Heart right ventricle (tissue), 16 donors: ENCODE results near the gene GSE1. TPM values are rescaled to one million over a fixed set of nuclear protein-coding genes. Genes with fewer than 3 reads are reported as not detected.
A peak's percentile ranks its signal among the peaks of the same experiment; 100 is the strongest.

Source experiments
- ATAC-seq, 8 donors: fragments of 200-7000 bp; cut with Tn5 transposase; one replicate each; pipeline ENCODE4 v1.9.1; 2020; ENCODE audit warnings: mild to moderate bottlenecking in 8 of 8, moderate library complexity in 8 of 8, moderate number of reproducible peaks in 1 of 8
- DNase-seq, 2 donors: peaks; one replicate each; pipeline ENCODE4 v3.0.0-alpha.2; 2020
- H3K27ac ChIP-seq, 10 donors: fragments of 200-600 bp; sonication (generic) in 2 of 10; one replicate each; pipeline versions ENCODE4 v1.5.0 to v1.8.0; 2020 to 2022; ENCODE audit warnings: mild to moderate bottlenecking in 3 of 10
- H3K27me3 ChIP-seq, 7 donors: fragments of 200-600 bp; one replicate each; pipeline ENCODE4 v1.8.0; 2021 to 2022; ENCODE audit warnings: mild to moderate bottlenecking in 2 of 7
- H3K36me3 ChIP-seq, 9 donors: fragments of 200-600 bp; sonication (generic) in 1 of 9; one replicate each; pipeline versions ENCODE4 v1.5.0 to v1.8.0; 2020 to 2022; ENCODE audit warnings: mild to moderate bottlenecking in 2 of 9
- H3K4me1 ChIP-seq, 9 donors: fragments of 200-600 bp; sonication (generic) in 1 of 9; one replicate each; pipeline versions ENCODE4 v1.5.0 to v1.8.0; 2020 to 2022; ENCODE audit warnings: mild to moderate bottlenecking in 4 of 9
- H3K4me3 ChIP-seq, 10 donors: fragments of 200-600 bp; sonication (generic) in 2 of 10; one replicate each; pipeline versions ENCODE4 v1.5.0 to v1.8.0; 2020 to 2022; ENCODE audit warnings: mild to moderate bottlenecking in 7 of 10, moderate library complexity in 2 of 10
- H3K9me3 ChIP-seq, 11 donors: fragments of 200-600 bp in 10 of 11; sonication (generic) in 2 of 11; one replicate each; pipeline versions ENCODE4 v1.5.0 to v1.8.0; 2013 to 2022; ENCODE audit warnings: mild to moderate bottlenecking in 2 of 11, control low read depth in 1 of 11, moderate library complexity in 1 of 11
- CTCF ChIP-seq, 9 donors: fragments of 200-600 bp; sonication (generic) in 2 of 9; IDR thresholded peaks; one replicate each; pipeline versions ENCODE4 v1.5.0 to v1.8.0; 2021 to 2022; ENCODE audit warnings: antibody characterized with exemption in 9 of 9, mild to moderate bottlenecking in 5 of 9, moderate library complexity in 1 of 9
- WGBS, 2 donors: extraction: QIAGEN DNeasy Blood & Tissue Kit; methylation state at CpG; one replicate each; pipeline ENCODE4 v1.1.7; 2013; ENCODE audit warnings: inconsistent platforms in 1 of 2; 5-methylcytosine and 5-hydroxymethylcytosine counted together
- intact Hi-C, 10 donors: fragments of 100-400 bp; cut with DNase I; formaldehyde crosslinking; loops; one replicate each; pipeline versions ENCODE4 v1.11.1 to v1.14.2; 2022
- polyA plus RNA-seq, 2 donors: library from polyadenylated mRNA; stranded (reverse); fragments of 200-250 nt; gene quantifications; one replicate each; pipeline ENCODE4 v1.2.3, GENCODE V29; 2013
- total RNA-seq, 10 donors: library from RNA; stranded (reverse); fragmentation: NEBNext Ultra II Directional in 3 of 10; extraction: Animal tissue kit (Norgen Biotek cat#: 25700) in 3 of 10; gene quantifications; one replicate each; pipeline versions ENCODE4 v1.2.1 to v1.2.4, GENCODE V29; 2021 to 2023
- donor health status: Arrhythmogenic right ventricular cardiomyopathy.
- donor health status: ischemic (EF 13 %, LVEDD 7.1; RV severe dilation, severe dysfunction).
- donor health status: healthy with polysubstance abuse.
- donor health status: DM: no; HTN: yes; CAD: no.
- donor health status: DM: no; HTN: no; CAD: no.
- donor health status: ischemic (EF 25% LVEDD 6.9; RV normal size, moderate dysfunction).
- donor health status: ischemic (EF 25% LVEDD 5.7; RV mildly dilated, moderate dysfunction).
- donor health status: healthy.
- donor health status: DM: yes; HTN: yes; CAD: no.
- donor health status: Ischemic cardiomyopathy.
- donor health status: ischemic (EF 35%, LVEDD 5.7; RV mildly dilated, moderate dysfunction).
- donor health status: nonischemic (EF 11% LVEDD 7.7; RV severe dilation, severe dysfunction).
- donor health status: DM: yes; HTN: yes; CAD: no.
- donor health status: PGD.
- donor health status: ischemic (EF 29% LVEDD 5.4; RV normal size, mild dysfunction).
- donor health status: nonischemic (EF 23%, LVEDD 6.1; RV moderate dilation, normal function).

Gene GSE1
- total and polyA plus RNA-seq, 12 donors, result 15.6 to 53.2 (median 32.6) TPM

- intact Hi-C loops, result loop anchor here in 1 of 10 donors (5.0 kb wide), 1 partner anchor 42 kb away; the partner anchor contains the start of gene GSE1
- H3K4me1 ChIP-seq, result peaks cover 21 to 83% (median 38%) of the 10 kb centered on the region in 9 donors
- H3K9me3 ChIP-seq, result peaks cover 0 to 11% (median 0%) of the 10 kb centered on the region in 11 donors
- no peak for DNase-seq
- peak overlapping the region in 2 of 10 donors; percentile 15 to 76 for H3K27ac ChIP-seq
- no peaks in the 10 kb centered on the region for H3K36me3 ChIP-seq
- no peaks in the 10 kb centered on the region for H3K27me3 ChIP-seq
- no peak for ATAC-seq
- WGBS, 2 donors, result 78 to 83% methylated on average over 13 of the region's 13 CpGs
- TF ChIP-seq CTCF (IDR thresholded peaks at IDR 0.05), result no peak
- H3K4me3 ChIP-seq, result no peak overlapping the region
These were observed 42.8 kb upstream of the GSE1 start for GRCh38 chr16:85570213-85570734.

DNA sequence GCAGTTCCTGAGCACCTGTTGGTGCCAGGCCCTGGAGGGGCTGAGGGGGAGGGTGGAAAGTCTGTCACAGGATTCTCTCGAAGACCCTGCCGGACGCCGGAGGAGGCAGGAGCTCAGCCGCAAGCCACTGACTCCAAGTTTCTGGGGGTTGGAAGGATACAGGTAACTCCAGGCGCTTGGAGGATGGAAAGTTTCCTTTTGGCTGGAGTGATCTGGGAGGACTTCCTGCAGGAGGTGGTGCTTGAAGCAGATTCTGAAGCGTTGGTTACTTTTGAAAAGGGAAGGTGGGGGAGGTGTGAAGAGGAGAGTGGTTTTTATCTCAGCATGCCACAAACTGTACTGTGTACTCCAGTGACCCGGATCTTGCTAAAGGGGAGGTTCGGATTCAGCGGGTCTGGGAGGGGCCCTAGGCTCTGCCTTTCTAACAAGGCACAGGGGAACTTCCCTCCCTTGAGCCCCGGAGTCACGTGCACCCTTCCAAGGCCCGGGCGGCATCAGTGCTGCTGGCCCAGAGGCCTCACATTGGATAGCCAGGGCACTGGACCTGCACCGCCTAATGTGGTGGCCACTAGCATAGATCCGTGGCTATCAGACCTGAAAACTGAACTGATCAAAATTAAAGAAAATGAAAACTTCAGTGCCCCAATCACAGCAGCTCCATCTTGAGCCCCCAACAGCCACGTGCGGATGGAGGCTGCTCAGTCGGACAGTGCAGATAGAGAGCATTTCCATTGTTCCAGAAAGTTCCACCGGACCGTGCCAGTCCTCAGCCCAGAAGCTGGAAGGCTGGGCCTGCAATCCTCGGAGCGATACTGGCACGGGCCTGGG lies 42.2 kb upstream of the GSE1 start:
- H3K36me3 ChIP-seq, result no peaks in the 10 kb centered on the region
- H3K9me3 ChIP-seq, result peaks cover 0 to 11% (median 0%) of the 10 kb centered on the region in 11 donors
- H3K4me3 ChIP-seq, result peak overlapping the region in 1 of 10 donors; percentile 7
- H3K27me3 ChIP-seq, result no peaks in the 10 kb centered on the region
- peaks cover 23 to 85% (median 45%) of the 10 kb centered on the region in 9 donors for H3K4me1 ChIP-seq
- TF ChIP-seq CTCF (IDR thresholded peaks at IDR 0.05), result no peak
- intact Hi-C loops, result loop anchor here in 1 of 10 donors (5.0 kb wide), 1 partner anchor 41 kb away; the partner anchor contains the start of gene GSE1
- H3K27ac ChIP-seq, result peak overlapping the region in 1 of 10 donors; percentile 76
- peak; percentile 27 to 43 for DNase-seq
- WGBS, 2 donors, result 87 to 90% methylated on average over 24 of the region's 24 CpGs
- peak in 3 of 8 donors; percentile 18 to 23 (median 19) for ATAC-seq

DNA sequence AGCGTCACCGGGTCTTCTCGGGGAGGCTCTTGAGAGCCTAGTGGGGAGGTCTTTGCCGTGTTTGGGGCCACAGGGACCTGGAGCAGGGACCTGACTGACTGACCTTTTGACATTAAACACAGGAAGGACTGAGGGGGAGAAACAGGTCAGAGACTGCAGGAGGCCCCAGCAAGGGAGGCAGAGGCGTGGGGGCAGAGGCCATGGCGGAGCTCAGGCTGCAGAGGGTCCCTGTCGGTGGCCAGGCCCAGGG lies 41.6 kb upstream of the GSE1 start:
- no peaks in the 10 kb centered on the region for H3K27me3 ChIP-seq
- WGBS, 2 donors, result 83 to 86% methylated on average over 7 of the region's 7 CpGs
- DNase-seq (no peak), ATAC-seq (no peak)
- peaks cover 27 to 88% (median 50%) of the 10 kb centered on the region in 9 donors for H3K4me1 ChIP-seq
- no peaks in the 10 kb centered on the region for H3K36me3 ChIP-seq
- H3K27ac ChIP-seq, result peak overlapping the region in 1 of 10 donors; percentile 76
- intact Hi-C loops, result loop anchor here in 1 of 10 donors (5.0 kb wide), 1 partner anchor 41 kb away; the partner anchor contains the start of gene GSE1
- TF ChIP-seq CTCF (IDR thresholded peaks at IDR 0.05), result no peak
- H3K4me3 ChIP-seq, result peak overlapping the region in 1 of 10 donors; percentile 7
- peaks cover 0 to 11% (median 0%) of the 10 kb centered on the region in 11 donors for H3K9me3 ChIP-seq

- H3K4me3 ChIP-seq, result peak overlapping the region in 1 of 10 donors; percentile 7
- no peak for ATAC-seq
- H3K36me3 ChIP-seq, result no peaks in the 10 kb centered on the region
- no peak for DNase-seq
- 83 to 84% methylated on average over 10 of the region's 10 CpGs for WGBS, 2 donors
- TF ChIP-seq CTCF (IDR thresholded peaks at IDR 0.05), result no peak
- H3K27me3 ChIP-seq, result no peaks in the 10 kb centered on the region
- H3K4me1 ChIP-seq, result peaks cover 32 to 86% (median 56%) of the 10 kb centered on the region in 9 donors
- peak overlapping the region in 1 of 10 donors; percentile 76 for H3K27ac ChIP-seq
- H3K9me3 ChIP-seq, result peaks cover 0 to 11% (median 0%) of the 10 kb centered on the region in 11 donors
- intact Hi-C loops, result loop anchor here in 1 of 10 donors (5.0 kb wide), 1 partner anchor 40 kb away; the partner anchor contains the start of gene GSE1
These were observed 41.1 kb upstream of the GSE1 start for GRCh38 chr16:85571813-85572619.
